DMS 273 (cell line): ENCODE results near the gene LDLRAD3.
"Not testable (repeated sequence)": the region's sequence is repeated elsewhere in the genome, so short reads cannot be mapped to it uniquely, and the experiment has no call there.

Source experiments
- DNase-seq: peaks from one replicate; lab custom pipeline; 2025; ENCODE audit not compliant: unreplicated experiment; lab: John Stamatoyannopoulos, UW

LDLRAD3 gene

DNA sequence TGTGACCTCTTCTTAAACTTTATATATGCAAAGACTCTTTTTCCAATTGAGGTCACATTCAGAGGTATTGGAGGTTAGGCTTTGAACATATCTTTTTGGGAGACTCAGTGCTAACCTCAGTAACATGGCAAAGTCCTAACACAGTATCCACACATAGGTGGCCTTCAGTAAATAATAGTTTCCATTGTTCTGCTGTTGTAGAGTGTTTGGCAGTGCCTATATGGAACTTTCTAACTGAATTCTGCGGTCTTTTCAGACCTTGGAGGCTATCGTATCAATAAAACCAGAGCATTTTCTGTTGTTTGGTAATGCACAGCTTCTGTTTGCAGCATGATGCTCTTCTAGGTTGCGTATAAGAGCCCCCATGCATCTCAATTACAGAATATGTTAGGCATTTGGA, 47.0 kb downstream of the LDLRAD3 start:
- DNase-seq, result no peak

DNA sequence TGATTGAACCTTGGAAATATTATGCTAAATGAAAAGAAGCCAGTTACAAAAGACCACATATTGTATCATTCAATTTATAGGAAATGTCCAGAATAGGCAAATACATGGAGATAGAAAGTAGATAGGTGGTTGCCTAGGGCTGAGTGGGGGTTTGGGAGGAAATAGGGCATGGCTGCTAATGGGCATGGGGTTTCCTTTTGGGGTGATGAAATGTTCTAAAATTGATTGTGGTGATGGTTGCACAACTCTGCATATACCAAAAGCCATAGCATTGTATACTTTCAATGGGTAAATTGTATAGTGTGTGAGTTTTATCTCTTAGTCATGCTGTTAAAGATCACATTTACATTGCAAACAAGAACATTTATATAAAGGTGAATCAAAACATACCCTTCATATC, 48.7 kb downstream of the LDLRAD3 start:
- no peak for DNase-seq

DNA sequence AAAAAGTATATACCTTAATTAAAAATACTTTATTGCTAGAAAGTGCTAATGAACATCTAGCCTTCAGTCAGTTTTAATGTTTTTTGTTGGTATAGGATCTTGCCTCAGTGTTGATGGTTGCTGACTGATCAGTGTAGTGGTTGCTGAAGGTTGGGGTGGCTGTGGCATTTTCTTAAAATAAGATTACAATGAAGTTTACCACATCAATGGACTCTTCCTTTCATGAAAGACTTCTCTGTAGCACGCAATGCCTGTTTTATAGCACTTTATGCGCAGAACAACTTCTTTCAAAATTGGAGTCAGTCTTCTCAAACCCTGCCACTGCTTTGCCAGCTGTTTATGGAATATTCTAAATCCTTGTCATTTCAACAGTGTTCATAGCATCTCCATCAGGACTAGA, 50.6 kb downstream of the LDLRAD3 start:
- DNase-seq, result no peak

DNA sequence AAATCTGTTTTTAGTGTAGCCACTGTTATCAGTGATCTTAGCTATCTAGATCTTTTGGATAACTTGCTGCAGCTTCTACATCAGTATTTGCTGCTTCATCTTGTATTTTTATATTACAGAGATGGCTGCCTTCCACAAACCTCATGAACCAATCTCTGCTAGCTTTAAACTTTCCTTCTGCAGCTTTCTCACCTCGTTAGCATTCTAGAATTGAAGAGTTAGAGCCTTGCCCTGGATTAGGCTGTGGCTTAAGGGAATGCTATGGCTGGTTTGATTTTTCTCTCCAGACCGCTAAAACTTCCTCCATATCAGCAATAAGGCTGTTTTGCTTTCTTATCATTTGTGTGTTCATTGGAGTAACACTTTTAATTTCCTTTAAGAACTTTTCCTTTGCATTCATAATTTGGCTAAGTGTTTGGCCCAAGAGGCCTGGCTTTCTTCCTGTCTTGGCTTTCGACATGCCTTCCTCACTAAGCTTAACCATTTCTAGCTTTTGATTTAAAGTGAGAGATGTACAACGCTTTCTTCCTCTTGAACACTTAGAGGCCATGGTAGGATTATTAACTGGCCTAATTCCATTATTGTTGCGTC, 51.9 kb downstream of the LDLRAD3 start:
- no peak for DNase-seq

DNA sequence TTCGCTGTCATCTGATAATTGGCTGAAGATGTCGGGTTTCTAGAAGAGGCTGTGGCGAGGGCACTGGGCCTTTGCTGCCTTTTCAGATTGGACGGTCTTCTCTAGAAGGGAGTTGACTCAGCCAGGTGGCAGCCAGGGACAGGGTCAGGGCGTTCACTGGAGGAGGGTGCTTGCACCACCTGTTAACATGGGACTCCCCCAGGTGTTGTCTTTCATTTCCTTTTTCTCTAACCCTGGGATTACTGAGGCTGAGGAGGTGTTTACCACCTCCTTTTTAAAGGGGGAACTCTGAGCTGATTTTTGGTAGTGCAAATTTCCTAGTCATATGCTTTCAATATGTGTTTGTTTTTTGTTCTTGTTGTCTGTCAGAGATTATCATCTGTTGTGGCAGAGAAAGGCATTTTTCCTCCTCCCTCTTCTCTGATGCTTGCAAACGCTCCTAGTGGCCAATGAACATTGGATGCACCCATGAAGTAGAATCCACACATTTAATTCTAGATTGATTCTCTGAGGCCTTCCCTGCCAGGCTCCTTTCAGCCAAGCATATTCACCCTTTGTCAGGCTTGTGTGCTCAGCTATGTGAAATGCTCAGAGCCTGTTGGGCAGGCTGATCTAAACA, 54.1 kb downstream of the LDLRAD3 start:
- no peak for DNase-seq

DNA sequence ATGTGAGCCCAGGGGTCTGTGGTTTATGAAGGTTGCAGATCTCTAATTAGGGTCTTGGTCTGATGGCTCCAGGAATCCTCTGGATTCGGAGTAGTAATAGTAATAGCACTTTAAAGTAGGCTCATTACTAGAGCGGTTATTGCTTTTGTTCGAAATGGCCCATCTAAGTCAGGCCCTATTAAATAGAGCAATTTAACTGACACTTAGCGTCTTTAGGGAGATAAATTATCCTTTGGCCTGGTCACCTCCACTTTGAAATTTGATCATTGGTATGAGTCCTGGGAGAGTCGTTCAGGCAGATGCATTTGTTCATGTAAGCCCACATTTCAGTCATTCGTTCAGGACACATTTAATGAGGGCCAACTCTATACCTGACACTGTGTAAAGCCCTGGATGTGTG, 54.8 kb downstream of the LDLRAD3 start:
- DNase-seq, result no peak

DNA sequence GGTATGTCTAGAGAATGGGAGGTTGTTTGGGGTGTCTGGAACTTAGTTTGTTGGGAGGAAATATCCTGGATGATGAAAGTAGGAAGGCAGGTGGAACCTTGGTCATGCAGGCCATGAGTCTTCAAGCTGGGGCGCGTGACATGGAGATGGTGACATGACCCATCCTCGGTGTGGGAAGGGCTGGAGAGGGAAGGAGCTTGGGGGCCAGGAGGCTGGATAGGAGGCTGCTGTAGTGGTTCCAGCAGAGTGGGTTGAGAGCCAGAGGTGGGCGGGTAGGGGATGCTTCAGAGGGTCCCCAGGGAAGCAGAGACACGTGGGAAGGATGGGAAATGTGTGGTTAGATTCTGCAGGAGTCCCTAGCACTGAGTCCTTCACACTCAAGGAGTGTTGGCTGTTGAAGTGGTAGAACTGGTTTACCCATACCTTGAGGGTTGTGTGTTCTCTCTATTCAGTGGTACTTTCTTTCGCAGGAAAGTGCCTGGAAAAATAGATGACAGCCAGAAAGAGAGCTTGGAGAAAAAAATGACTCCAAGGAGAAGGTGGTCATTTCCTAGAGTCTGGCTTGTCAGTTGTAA, 56.8 kb downstream of the LDLRAD3 start:
- DNase-seq, result no peak

DNA sequence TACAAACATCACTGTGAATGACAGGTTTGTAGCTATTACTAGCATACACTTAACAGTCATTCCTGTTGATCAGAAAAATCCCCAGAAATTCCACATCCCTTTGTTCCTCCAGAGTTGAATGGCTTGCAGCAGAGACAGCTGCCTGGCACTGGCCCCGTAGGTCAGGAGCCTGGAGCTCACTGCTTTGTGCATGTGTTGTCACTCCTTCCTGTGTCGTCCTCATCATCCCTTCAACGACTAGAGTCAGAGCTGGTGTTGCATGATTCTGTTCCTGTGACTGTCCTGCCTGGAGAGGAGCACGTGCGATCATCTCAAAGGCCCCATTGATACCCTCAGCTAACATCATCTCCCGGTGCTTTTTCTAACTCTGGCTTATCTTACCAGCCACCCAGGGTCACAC, 58.3 kb downstream of the LDLRAD3 start:
- DNase-seq, result no peak

DNA sequence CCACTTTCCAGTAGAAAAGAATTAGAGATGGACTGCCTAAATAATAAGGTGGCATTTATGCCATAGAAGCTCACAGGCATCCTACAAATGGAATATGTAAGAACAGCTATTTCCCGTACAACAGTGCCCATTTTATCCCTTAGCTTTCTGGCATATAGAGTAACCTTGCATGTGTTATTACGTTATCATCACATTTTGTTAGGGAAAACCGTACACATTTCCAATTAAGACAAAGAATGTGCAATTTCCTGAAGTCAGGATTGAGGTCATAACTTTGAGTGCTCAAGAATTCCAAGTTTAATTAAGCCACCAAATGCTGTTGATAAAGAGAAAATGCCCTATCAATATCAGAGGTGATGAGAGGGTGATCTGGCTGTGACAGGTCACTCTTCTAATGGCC, 58.9 kb downstream of the LDLRAD3 start:
- DNase-seq, result no peak

DNA sequence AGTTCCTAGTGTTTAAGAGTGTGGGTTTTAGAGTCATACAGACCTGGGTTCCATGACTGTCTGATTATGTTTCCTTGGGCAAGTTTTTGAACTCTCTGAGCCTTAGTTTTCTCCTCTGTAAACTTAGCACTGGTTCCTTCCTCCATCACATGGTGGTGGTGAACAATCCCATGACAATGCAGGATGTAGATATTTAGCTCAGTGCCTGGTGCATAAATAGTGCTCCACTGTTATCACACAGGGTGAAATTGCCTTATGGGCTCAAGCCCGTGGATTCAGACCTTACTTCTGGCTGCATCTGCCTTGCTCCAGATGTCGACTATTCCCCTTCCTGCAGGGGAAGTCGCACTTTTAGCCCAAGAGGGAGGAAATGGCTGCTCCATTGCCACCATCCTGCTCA, 62.7 kb downstream of the LDLRAD3 start:
- peak; percentile 32 for DNase-seq

DNA sequence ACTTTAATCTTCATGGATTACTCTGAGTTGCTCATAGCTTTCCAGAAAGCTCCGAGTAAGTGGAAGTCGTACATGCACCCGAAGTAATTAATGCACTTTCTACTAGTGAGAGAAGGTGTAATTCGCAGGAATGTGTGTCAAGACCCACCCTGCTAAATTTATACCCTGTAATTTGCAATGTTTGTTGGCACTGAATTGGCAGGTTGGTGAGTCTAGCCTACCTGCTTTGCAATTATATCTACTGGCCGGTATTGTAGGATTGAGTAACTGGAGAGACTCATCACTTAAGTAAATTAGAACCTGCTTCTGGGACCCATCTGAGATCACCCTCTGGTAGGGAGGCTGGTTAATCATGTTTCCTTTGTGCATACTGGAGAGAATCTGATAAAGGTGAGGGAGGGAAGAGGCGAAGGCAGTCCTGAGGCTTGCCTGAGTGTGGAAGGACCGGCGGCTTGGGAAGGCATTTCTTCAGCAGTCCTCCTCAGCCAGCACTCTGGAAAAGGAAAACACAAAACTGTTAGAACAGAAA, 63.3 kb downstream of the LDLRAD3 start:
- no peak for DNase-seq

DNA sequence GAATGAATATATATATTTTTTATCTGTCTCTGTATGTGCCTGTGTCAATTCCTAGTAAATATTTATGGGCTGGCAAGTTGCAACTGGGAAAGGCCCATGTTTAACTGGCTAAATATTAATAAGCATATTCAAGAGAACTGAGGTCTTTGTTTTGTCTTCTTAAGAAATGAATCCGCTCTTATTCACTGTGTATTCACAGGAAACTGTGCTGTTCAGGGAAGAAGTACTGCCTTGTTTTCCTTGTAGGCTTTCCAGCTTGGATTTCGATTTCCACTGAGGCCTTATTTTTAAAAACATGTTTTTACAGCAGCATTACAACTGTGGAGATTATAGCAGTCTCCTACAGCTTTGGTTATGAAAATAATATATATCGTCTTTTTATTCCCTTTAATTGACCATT, 64.7 kb downstream of the LDLRAD3 start:
- DNase-seq, result no peak

DNA sequence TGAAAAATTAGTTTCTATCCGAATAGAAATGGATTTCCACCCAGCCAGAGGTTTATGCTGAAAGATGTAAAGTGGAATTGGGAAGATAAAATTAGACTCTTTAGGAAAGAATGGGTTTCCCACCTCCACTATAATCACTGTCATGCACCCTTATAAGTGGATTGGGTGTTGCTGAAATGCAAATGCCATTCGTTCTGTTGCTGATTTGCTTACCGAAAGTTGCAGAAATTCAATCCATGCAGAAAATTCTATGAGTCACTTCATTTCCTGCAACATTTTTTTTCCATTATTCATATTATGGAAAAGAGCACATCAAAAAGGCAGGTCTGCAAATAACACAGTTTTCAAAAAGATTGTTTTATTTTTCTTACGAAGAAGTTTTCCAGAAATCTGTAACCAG, 65.6 kb downstream of the LDLRAD3 start:
- no peak for DNase-seq

DNA sequence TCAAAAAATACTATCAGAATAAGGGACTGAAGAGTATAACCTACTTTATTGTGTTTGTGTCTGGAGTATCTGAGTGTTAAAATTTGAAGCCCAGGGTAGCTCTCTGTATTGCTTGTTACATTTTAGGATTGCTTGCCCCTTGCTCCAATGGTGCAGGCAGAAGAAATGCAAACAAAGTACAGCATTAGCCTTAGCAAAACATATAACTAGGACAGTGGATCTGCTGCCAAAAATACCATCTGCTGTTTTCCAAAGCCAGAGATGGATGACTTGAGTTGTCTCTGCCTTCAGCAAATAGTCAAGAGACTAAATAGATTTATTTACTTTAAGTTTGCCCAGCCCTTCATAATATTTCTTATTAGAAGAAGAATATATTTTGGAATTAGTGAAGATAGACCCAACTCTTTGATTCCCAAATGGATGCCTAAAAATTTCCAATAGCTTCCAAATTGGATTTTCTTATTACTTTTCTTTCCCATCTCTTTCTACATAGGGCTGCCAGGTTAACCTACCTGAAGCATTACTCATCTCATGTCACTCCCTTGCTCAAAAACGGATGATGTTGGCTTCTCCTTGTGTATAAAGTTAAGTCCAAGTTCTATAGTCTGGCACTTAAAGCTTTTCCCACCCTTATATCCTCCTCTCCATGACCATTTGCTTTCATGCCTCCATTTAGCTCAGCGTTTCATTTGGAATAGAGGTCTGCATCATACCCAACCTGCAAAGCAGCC, 66.3 kb downstream of the LDLRAD3 start:
- peak; percentile 83 for DNase-seq

DNA sequence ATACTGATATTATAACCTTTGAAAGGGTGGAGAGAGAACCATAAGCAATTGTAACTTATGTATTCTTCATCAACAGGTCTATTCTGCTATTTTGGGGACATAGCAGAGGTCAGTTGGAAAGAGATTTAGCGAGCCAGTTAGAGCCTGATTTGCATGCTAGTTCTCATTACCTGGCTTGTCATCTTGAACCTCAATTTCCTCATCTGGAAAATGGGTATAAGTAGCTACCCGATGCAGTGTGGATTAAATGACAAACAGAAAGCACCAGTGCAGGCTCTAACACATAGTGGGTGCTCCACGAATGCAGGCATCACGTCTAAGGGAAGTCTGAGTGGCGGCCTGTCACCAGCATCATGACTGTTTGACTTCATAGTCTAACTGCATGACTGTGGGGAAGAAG, 67.7 kb downstream of the LDLRAD3 start:
- no peak for DNase-seq

DNA sequence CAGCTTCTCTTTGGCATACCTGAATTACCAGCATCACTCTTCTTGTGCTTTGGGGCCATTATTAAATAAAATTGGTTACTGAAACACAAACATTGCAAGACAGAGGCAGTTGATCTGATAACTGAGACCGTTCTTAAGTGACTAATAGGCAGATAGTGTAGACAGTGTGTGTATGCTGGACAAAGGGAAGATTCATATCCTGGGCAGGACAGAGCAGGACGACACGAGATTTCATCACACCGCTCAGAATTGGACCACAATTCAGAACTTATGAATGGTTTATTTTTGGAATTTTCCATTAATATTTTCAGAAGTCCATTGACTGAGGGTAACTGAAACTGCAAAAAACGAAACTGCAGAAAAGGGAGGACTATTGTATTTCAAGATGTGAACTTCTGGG, 68.6 kb downstream of the LDLRAD3 start:
- DNase-seq, result no peak

DNA sequence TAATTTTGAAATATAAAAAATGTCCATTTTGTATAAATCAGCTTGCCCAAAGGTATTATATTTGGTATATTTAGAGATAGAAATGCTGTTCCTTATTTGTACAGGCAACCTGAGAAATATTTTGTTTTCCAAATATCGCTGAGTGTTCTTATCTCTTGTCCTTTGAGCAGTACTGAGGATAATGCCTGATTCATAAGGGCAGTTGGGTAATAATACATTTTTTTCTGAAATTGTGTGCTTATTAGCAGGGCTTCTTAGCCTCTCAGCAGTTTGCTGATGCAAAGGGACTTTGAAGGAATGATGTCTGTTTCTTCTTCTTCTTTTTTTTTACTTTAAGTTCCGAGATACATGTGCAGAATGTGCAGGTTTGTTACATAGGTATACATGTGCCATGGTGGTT, 69.1 kb downstream of the LDLRAD3 start:
- DNase-seq, result no peak

DNA sequence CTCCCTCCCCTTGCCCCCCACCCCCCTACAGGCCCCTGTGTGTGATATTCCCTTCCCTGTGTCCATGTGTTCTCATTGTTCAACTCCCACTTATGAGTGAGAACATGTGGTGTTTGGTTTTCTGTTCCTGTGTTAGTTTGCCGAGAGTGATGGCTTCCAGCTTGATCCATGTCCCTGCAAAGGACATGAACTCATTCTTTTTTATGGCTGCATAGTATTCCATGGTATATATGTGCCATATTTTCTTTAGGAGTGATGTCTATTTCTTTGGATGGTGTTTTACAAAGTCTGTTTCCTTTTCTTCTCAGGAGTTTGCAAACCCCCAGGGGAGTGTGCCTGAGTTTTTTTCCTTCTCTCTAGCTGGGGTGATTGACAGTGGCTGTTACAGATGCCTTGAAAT, 69.6 kb downstream of the LDLRAD3 start:
- DNase-seq, result not testable (repeated sequence)

DNA sequence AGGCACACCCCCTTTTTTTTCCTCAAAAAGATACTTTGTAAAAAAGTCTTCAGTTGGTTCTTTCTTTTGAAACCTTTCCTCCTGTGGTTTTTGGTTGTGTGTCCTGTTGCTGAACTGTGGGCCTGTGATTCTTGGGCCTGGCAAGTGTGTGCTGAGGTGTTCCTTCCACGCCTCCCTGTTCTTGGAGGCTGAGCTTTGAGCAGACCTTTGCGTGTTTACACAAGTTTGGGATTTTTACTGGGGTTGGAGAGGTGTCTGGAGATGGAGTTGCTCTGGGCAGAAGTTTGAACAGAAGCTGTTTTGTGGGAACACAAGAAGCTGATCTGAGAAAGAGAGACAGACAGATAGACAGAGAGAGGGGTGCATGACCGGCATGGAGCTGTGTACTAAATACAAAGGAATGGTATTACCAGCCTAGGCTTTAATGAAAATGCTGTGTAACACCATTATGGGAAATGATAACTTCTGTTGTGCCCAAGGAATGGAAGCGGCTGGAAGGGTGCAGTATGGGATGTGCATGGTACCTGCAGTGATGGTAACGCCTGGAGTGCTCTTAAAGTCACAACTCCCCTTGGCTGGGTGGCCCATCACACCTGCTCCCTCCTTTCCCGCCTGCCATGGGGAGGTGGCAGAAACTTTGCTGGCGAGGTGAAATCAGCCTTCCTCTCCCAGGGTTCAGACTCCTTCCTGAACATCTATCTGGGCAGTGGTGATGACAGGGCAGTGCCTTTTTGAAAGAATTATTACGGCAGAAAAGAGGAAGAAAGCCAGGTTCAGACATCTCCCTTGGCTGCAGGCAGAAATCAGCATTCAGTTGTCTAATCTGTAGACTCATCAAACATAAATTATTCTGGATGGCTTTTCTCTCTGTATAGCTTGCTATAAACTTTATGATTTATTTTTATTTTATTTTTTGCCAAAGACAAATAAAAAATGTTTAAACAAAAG, 70.4 kb downstream of the LDLRAD3 start:
- no peak for DNase-seq

DNA sequence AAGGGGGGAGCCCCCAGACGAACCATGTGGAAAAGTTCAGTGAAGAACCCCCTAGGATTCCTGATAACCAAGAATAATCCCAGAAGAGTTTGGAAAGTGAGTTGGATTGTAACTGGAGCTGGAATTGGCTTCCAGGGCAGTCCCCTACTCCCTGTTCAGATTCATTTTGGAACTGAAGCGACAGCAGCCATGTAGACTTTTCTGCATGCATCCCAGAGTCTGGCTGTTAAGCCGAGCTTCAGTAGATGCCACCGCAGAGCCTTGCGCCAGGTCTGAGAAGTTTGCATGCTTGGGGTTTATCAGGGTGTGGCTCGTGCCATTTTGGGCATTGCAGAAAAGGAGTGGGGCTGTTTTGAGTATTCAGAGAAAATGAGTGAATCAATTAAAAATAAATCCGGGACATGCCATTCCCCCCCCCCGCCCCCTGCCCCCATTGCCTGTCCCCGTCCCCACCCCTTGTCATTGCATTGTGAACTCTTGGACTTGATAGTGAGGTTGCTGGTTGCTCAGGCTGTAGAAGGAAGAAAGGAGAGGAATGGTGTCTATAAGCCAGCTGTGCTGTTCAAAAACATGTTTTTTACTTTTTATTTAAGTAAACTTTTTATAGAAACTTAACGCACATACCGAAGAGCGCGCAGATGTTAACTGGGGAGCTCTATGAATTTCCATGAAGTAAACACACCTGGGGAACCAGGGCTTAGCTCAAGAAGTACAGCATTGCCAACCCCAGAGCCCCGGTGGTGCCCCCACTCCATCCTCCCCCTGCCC, 71.2 kb downstream of the LDLRAD3 start:
- no peak for DNase-seq
